Measurements from ENCODE around the gene GALC.

The GALC gene

GRCh38 chr14:87992346-87992717, 650 bp downstream of the GALC start:
- no peak for TF ChIP-seq FOXM1 (IDR thresholded peaks at IDR 0.05; ENCODE audit: borderline replicate concordance, low read depth)
- no peak for TF ChIP-seq TAF1 (IDR thresholded peaks at IDR 0.05; ENCODE audit: low read depth)
- no peak for TF ChIP-seq USF1 (IDR thresholded peaks at IDR 0.05)
- TF ChIP-seq ZBTB7A (IDR thresholded peaks at IDR 0.05; ENCODE audit: low read depth): no peak
- TF ChIP-seq YY1 (IDR thresholded peaks at IDR 0.05; ENCODE audit: low read depth): no peak
- TF ChIP-seq CREB1 (IDR thresholded peaks at IDR 0.05; ENCODE audit: low read depth): no peak
- TF ChIP-seq CEBPB (IDR thresholded peaks at IDR 0.05): no peak
- TF ChIP-seq MAX (IDR thresholded peaks at IDR 0.05): no peak
- no peak for TF ChIP-seq REST (IDR thresholded peaks at IDR 0.05; ENCODE audit: low read depth)

DNA sequence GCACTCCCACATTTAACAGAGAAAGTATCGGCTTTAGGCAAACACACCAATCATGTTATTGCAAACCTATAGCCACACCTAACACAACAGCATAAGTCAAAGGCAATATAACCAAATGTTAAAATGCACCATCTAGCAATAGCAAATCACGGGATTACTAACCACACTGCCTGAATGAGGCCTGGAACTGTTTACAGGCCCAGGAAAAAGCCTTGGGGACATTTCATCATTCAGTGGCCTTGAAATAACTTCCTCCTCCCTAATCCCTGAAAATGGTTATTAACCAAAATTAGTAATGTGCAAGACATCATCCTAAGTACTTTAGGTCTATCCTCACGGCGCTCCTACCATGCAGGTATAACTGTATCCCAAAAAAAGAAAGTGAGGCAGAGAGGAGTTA, 2.3 kb downstream of the GALC start:
- TF ChIP-seq EGR1 (IDR thresholded peaks at IDR 0.05): no peak
- no peak for TF ChIP-seq CREB1 (IDR thresholded peaks at IDR 0.05; ENCODE audit: low read depth)
- no peak for TF ChIP-seq TEAD4 (IDR thresholded peaks at IDR 0.05)
- TF ChIP-seq RAD21 (IDR thresholded peaks at IDR 0.05; ENCODE audit: low read depth): no peak
- TF ChIP-seq CEBPB (IDR thresholded peaks at IDR 0.05): no peak
- TF ChIP-seq EP300 (IDR thresholded peaks at IDR 0.05; ENCODE audit: borderline replicate concordance): no peak
- no peak for TF ChIP-seq ZBTB7A (IDR thresholded peaks at IDR 0.05; ENCODE audit: low read depth)
- TF ChIP-seq YY1 (IDR thresholded peaks at IDR 0.05; ENCODE audit: low read depth): no peak
- no peak for TF ChIP-seq FOXM1 (IDR thresholded peaks at IDR 0.05; ENCODE audit: borderline replicate concordance, low read depth)
- no peak for TF ChIP-seq USF1 (IDR thresholded peaks at IDR 0.05)
- TF ChIP-seq NFIC (IDR thresholded peaks at IDR 0.05): no peak
- TF ChIP-seq TCF12 (IDR thresholded peaks at IDR 0.05; ENCODE audit: low read depth): no peak
- TF ChIP-seq TAF1 (IDR thresholded peaks at IDR 0.05; ENCODE audit: low read depth): no peak
- no peak for TF ChIP-seq REST (IDR thresholded peaks at IDR 0.05; ENCODE audit: low read depth)
- no peak for TF ChIP-seq MAX (IDR thresholded peaks at IDR 0.05)

DNA sequence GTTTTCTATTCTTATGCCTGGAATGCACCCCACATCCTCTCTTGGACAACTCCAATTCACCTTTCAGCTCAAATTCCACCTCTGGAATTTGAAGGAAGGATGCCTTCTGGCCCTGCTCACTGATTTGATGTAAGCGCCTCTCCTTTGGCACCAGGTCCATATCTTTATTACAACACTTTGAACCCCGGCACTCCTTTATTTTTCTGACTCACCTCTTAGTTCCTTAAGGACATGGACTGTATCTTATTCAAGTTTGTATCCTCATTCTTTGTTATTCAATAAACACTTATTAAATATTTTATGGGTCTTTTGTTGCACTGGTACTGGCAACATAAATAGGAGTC, 3.1 kb downstream of the GALC start:
- TF ChIP-seq TAF1 (IDR thresholded peaks at IDR 0.05; ENCODE audit: low read depth): no peak
- no peak for TF ChIP-seq TCF12 (IDR thresholded peaks at IDR 0.05; ENCODE audit: low read depth)
- no peak for TF ChIP-seq FOXM1 (IDR thresholded peaks at IDR 0.05; ENCODE audit: borderline replicate concordance, low read depth)
- no peak for TF ChIP-seq ZBTB7A (IDR thresholded peaks at IDR 0.05; ENCODE audit: low read depth)
- no peak for TF ChIP-seq TEAD4 (IDR thresholded peaks at IDR 0.05)
- TF ChIP-seq USF1 (IDR thresholded peaks at IDR 0.05): no peak
- no peak for TF ChIP-seq YY1 (IDR thresholded peaks at IDR 0.05; ENCODE audit: low read depth)
- TF ChIP-seq EP300 (IDR thresholded peaks at IDR 0.05; ENCODE audit: borderline replicate concordance): no peak

DNA sequence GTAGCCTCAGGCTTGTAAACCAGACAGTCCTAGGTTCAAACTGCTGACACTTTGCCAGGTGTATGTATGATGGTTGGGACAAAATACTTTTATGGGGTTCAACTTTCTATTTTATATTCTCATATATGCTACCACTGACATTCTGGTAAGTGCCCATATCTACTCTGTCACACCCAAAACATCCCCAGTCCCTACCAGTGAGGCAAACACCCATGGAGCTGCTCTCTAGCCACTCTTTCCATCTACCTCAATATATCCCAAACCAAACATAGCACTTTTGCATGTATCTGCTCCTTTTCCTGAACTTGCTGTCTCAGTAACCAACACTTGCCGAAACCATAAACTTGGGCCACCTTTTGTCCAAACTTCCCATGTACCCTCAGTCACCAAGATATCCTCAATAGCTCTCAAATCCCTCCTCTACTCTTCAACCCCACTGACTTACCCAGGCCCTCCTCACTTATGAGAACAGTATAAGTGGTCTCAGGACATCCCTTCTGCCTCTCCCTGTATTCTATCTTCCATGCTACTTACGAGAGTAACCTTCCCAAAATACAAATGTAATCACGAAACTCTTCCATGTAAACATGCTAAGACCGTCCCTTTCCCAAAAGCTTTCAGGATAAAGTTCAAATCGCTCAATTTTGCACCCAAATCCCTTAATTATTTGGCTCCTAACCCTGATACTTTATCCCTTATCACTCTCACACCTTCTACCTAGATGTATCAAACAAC, 3.6 kb downstream of the GALC start:
- TF ChIP-seq CREB1 (IDR thresholded peaks at IDR 0.05; ENCODE audit: low read depth): no peak
- TF ChIP-seq ZBTB7A (IDR thresholded peaks at IDR 0.05; ENCODE audit: low read depth): no peak
- no peak for TF ChIP-seq EGR1 (IDR thresholded peaks at IDR 0.05)
- no peak for TF ChIP-seq MAX (IDR thresholded peaks at IDR 0.05)
- no peak for TF ChIP-seq TAF1 (IDR thresholded peaks at IDR 0.05; ENCODE audit: low read depth)
- no peak for TF ChIP-seq FOXM1 (IDR thresholded peaks at IDR 0.05; ENCODE audit: borderline replicate concordance, low read depth)
- no peak for TF ChIP-seq EP300 (IDR thresholded peaks at IDR 0.05; ENCODE audit: borderline replicate concordance)
- TF ChIP-seq CEBPB (IDR thresholded peaks at IDR 0.05): no peak
- TF ChIP-seq TCF12 (IDR thresholded peaks at IDR 0.05; ENCODE audit: low read depth): no peak
- TF ChIP-seq TEAD4 (IDR thresholded peaks at IDR 0.05): no peak
- no peak for TF ChIP-seq RAD21 (IDR thresholded peaks at IDR 0.05; ENCODE audit: low read depth)
- no peak for TF ChIP-seq NFIC (IDR thresholded peaks at IDR 0.05)

DNA sequence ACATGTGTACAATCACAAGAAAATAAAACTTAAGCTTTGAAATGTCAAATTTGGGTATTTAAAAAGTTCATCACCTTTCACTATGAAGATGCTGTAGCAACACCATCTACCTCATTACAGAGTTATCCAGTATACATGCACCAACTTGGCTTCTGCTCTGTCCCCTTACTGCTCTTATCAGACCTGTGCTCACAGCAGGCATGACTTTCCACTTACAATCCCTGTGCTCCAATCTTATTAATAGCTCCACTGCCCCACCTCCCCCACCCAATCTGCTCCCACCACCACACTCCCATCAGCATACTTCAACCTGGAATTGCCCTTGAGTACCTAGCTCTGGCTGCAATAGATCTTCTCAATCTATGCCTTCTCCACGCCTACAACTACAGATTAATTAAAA, 13.3 kb downstream of the GALC start:
- TF ChIP-seq EGR1 (IDR thresholded peaks at IDR 0.05): no peak
- no peak for TF ChIP-seq CREB1 (IDR thresholded peaks at IDR 0.05; ENCODE audit: low read depth)
- no peak for TF ChIP-seq ZBTB7A (IDR thresholded peaks at IDR 0.05; ENCODE audit: low read depth)

Data from Ishikawa (cell line).